HepG2 (cell line): ENCODE measurements around the gene NINJ2.

Experiments used
- LBX2 ChIP-seq: sonication (generic); formaldehyde crosslinking; IDR thresholded peaks from 2 replicates; pipeline ENCODE4 v1.5.0; 2020; ENCODE audit warnings: missing genetic modification reagents, mild to moderate bottlenecking, borderline replicate concordance
- ZFP1 ChIP-seq: IDR thresholded peaks from 2 replicates; pipeline ENCODE4 v1.6.1; 2016
- ZNF569 ChIP-seq: sonication (generic); formaldehyde crosslinking; IDR thresholded peaks from 2 replicates; pipeline ENCODE4 v1.5.0; 2020; ENCODE audit warnings: mild to moderate bottlenecking, missing genetic modification reagents, moderate library complexity, borderline replicate concordance
- TF ChIP-seq, protein P1 (sequence below): sonication (generic); formaldehyde crosslinking; IDR thresholded peaks from 2 replicates; pipeline ENCODE4 v1.5.0; 2020; ENCODE audit warnings: mild to moderate bottlenecking, missing genetic modification reagents, moderate library complexity
- TF ChIP-seq, protein P2 (sequence below): sonication (generic); formaldehyde crosslinking; IDR thresholded peaks from 2 replicates; pipeline ENCODE4; 2020; ENCODE audit warnings: missing genetic modification reagents, mild to moderate bottlenecking, borderline replicate concordance

GRCh38 chr12:569803-570434 is 93.3 kb downstream of the NINJ2 start:
- TF ChIP-seq LBX2 (CRISPR knock-in tag) (no peak), ZFP1 (CRISPR knock-in tag) (no peak), ZNF569 (no peak)
- TF ChIP-seq, protein P1, sequence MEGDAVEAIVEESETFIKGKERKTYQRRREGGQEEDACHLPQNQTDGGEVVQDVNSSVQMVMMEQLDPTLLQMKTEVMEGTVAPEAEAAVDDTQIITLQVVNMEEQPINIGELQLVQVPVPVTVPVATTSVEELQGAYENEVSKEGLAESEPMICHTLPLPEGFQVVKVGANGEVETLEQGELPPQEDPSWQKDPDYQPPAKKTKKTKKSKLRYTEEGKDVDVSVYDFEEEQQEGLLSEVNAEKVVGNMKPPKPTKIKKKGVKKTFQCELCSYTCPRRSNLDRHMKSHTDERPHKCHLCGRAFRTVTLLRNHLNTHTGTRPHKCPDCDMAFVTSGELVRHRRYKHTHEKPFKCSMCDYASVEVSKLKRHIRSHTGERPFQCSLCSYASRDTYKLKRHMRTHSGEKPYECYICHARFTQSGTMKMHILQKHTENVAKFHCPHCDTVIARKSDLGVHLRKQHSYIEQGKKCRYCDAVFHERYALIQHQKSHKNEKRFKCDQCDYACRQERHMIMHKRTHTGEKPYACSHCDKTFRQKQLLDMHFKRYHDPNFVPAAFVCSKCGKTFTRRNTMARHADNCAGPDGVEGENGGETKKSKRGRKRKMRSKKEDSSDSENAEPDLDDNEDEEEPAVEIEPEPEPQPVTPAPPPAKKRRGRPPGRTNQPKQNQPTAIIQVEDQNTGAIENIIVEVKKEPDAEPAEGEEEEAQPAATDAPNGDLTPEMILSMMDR (CRISPR knock-in tag): peak; percentile 99
- TF ChIP-seq, protein P2, sequence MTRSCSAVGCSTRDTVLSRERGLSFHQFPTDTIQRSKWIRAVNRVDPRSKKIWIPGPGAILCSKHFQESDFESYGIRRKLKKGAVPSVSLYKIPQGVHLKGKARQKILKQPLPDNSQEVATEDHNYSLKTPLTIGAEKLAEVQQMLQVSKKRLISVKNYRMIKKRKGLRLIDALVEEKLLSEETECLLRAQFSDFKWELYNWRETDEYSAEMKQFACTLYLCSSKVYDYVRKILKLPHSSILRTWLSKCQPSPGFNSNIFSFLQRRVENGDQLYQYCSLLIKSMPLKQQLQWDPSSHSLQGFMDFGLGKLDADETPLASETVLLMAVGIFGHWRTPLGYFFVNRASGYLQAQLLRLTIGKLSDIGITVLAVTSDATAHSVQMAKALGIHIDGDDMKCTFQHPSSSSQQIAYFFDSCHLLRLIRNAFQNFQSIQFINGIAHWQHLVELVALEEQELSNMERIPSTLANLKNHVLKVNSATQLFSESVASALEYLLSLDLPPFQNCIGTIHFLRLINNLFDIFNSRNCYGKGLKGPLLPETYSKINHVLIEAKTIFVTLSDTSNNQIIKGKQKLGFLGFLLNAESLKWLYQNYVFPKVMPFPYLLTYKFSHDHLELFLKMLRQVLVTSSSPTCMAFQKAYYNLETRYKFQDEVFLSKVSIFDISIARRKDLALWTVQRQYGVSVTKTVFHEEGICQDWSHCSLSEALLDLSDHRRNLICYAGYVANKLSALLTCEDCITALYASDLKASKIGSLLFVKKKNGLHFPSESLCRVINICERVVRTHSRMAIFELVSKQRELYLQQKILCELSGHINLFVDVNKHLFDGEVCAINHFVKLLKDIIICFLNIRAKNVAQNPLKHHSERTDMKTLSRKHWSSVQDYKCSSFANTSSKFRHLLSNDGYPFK: peak; percentile 50
